ENCODE data around the gene SP3. TPM values are rescaled to one million over a fixed set of nuclear protein-coding genes. Genes with fewer than 3 reads are reported as not detected.
A peak's percentile ranks its signal among the peaks of the same experiment; 100 is the strongest.

SP3 gene
- total RNA-seq, 1 donor, result 115 TPM

DNA sequence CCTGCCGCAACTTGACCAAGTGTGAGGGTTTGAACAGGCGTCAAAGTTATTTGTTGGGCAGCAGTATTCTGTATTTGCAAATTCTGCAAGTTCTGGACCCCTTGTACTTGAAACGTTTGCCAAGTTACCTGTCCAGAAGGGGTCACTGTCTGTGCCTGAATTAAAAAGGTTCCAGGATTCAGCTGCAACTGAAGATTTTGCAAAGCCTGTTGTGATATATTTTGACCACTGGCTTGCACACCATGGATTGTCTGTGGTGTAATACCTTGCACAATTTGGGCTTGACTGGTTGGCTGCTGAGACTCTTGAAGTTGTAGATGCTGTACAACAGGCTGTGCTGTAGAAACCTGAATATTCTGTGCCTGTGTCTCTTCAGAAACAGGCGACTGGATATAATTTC, 10.2 kb downstream of the SP3 start:
- no peak overlapping the region for H3K4me3 ChIP-seq (ENCODE audit: low read depth, low read length)
- DNase-seq (ENCODE audit: low read depth), result no peak

DNA sequence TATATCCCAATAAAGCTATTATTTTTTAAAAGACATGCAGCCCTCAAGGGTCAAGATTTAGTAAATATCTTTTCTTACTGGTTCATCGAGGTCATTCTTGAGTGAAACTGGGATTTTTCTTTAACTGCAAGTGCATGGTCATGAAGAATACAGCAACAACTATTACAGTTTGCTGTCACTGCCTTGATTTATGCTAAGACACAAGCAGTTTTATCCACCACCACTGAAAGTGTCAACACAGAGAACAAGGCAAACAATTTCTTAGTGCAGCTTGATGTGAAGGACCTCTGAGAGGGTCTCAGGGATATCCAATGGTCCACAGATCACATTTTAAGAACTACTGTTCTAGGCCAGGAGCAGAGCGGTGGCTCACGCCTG, 12.1 kb downstream of the SP3 start:
- TF ChIP-seq, protein P1, sequence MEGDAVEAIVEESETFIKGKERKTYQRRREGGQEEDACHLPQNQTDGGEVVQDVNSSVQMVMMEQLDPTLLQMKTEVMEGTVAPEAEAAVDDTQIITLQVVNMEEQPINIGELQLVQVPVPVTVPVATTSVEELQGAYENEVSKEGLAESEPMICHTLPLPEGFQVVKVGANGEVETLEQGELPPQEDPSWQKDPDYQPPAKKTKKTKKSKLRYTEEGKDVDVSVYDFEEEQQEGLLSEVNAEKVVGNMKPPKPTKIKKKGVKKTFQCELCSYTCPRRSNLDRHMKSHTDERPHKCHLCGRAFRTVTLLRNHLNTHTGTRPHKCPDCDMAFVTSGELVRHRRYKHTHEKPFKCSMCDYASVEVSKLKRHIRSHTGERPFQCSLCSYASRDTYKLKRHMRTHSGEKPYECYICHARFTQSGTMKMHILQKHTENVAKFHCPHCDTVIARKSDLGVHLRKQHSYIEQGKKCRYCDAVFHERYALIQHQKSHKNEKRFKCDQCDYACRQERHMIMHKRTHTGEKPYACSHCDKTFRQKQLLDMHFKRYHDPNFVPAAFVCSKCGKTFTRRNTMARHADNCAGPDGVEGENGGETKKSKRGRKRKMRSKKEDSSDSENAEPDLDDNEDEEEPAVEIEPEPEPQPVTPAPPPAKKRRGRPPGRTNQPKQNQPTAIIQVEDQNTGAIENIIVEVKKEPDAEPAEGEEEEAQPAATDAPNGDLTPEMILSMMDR (IDR thresholded peaks at IDR 0.05; ENCODE audit: insufficient read depth, low read length), result no peak
- DNase-seq (ENCODE audit: low read depth), result no peak
- no peak overlapping the region for H3K4me3 ChIP-seq (ENCODE audit: low read depth, low read length)

More for the DNA sequence above, 10.2 kb downstream of the SP3 start:
- TF ChIP-seq, protein P1 (IDR thresholded peaks at IDR 0.05; ENCODE audit: insufficient read depth, low read length), result no peak

DNA sequence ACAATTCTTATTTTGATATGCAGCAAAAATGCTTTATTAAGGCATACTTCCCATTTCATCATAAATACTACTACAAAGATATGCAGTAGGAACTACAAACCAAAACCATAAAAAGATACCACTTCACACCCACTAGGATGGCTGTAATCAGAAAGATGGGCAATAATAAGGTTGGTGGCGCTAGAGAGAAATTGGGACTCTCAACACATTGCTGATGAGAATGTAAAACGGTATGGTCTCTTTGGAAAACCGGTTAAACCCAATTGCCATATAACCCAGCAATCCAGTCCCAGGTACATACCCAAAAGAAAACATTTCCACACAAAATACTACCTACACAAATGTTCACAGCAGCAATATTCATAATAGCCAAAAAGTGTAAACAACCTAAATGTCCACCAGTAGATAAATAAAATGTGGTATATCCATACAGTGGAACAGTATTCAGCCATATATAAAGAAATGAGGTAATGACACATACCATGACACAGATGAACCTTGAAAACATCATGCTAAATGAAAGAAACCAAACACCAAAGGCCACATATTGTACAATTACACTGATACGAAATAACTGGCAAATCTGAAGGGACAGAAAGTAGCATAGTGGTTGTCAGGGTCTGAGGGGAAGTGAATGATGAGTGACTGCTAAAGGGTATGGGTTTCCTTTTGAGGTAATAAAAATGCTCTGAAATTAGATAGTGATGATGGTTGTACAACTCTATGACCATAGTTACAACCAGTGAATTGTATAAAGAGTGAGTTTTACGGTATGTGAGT, 12.7 kb downstream of the SP3 start:
- DNase-seq (ENCODE audit: low read depth), result no peak
- no peak overlapping the region for H3K4me3 ChIP-seq (ENCODE audit: low read depth, low read length)
- TF ChIP-seq, protein P1 (IDR thresholded peaks at IDR 0.05; ENCODE audit: insufficient read depth, low read length), result no peak

DNA sequence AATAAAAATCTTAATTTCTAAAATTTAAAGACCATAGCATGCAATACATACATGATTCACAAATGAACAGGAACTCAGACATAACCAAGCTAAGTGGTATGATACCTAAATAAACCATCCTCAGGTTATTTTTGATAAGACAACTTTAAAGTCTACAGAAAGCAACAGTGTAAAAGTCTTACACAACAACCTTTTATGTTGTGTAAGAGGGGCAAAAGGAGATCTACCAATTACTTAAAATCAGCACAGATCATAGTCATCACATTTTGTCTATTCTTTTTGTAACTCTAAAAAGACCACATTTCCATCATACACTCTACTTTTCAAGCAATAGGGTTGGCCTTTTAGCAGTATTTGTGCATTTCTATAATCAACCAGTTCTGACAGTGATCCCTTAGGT, 16.3 kb downstream of the SP3 start:
- no peak overlapping the region for H3K4me3 ChIP-seq (ENCODE audit: low read depth, low read length)
- TF ChIP-seq, protein P1 (IDR thresholded peaks at IDR 0.05; ENCODE audit: insufficient read depth, low read length), result no peak
- DNase-seq (ENCODE audit: low read depth), result no peak

DNA sequence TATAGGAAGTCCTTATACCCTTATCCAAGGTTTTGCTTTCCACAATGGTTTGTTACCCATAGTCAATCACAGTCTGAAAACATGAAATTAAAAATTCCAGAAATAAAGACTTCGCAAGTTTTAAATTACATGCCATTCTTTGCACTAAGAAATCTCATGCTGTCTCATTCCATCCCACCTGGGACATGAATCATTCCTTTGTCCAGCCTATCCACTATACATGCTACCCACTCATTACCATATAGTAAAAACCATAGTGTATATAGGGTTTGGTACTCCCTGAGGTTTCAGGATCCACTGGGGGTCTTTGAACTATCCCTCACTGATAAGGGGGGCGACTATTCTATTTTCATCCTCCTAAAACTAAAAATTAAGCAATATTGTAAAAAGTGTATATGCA, 17.0 kb downstream of the SP3 start:
- DNase-seq (ENCODE audit: low read depth), result no peak
- TF ChIP-seq, protein P1 (IDR thresholded peaks at IDR 0.05; ENCODE audit: insufficient read depth, low read length), result no peak
- no peak overlapping the region for H3K4me3 ChIP-seq (ENCODE audit: low read depth, low read length)

DNA sequence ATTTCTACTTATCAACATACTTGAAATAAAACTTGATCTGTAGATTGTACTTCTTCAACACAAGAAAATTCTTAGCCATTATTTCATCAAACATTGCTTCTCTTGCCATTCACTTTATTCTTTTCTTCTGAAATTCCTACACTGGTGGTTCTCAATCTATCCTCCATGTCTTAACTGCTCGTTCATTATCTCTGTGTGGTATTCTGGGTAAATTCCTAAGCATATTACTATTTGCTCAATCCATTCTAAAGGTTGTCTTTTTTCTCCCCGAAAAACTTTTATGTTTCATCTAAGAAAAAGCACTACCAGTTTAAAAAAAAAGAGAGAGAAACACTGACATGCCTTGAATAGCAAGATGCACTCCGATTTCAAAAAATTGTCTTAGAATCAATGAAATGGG, 18.0 kb downstream of the SP3 start:
- TF ChIP-seq, protein P1 (IDR thresholded peaks at IDR 0.05; ENCODE audit: insufficient read depth, low read length), result no peak
- no peak overlapping the region for H3K4me3 ChIP-seq (ENCODE audit: low read depth, low read length)
- DNase-seq (ENCODE audit: low read depth), result peak; percentile 29

DNA sequence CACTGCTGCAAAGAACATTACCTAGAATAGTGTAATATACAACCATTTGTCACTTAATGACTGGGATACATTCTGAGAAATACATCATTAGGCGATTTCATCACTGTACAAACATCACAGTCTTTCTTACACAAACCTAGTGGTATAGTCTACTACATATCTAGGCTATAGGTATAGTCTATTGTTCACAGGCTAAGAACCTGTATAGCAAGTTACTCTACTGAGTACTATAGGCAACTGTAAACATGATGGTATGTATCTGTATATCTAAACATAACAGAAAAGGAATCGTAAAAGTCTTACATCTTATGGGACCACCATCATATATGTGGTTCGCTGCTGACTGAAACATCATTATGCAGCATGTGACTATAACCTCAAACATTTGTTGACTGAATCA, 21.4 kb downstream of the SP3 start:
- DNase-seq (ENCODE audit: low read depth), result no peak
- no peak overlapping the region for H3K4me3 ChIP-seq (ENCODE audit: low read depth, low read length)
- TF ChIP-seq, protein P1 (IDR thresholded peaks at IDR 0.05; ENCODE audit: insufficient read depth, low read length), result no peak

All from fibroblast of the aortic adventitia (primary cell).